Nephron progenitor cell (in vitro differentiated cells): ENCODE measurements around the gene PEX5L.

Source experiments
- DNase-seq: peaks from one replicate; pipeline ENCODE4 v3.0.0; 2021
- H3K27ac Mint-ChIP-seq: 2 replicates; pipeline ENCODE4 v1.8.0; 2021; ENCODE audit warnings: mild to moderate bottlenecking, moderate library complexity, mixed read lengths
- H3K27me3 Mint-ChIP-seq: 2 replicates; pipeline ENCODE4 v1.8.0; 2021; ENCODE audit warnings: mild to moderate bottlenecking, low read depth, mixed read lengths; ENCODE audit not compliant: poor library complexity
- H3K36me3 Mint-ChIP-seq: 2 replicates; pipeline ENCODE4 v1.8.0; 2021; ENCODE audit warnings: low read depth, mixed read lengths
- H3K4me1 Mint-ChIP-seq: 2 replicates; pipeline ENCODE4 v1.8.0; 2021; ENCODE audit warnings: mixed read lengths
- H3K4me3 Mint-ChIP-seq: 2 replicates; pipeline ENCODE4 v1.8.0; 2021; ENCODE audit warnings: mild to moderate bottlenecking, moderate library complexity, mixed read lengths
- H3K9me3 Mint-ChIP-seq: 2 replicates; pipeline ENCODE4 v1.8.0; 2021; ENCODE audit warnings: mild to moderate bottlenecking, moderate library complexity, mixed read lengths
- TF ChIP-seq, protein P1 (sequence below): fragments of 200-600 bp; sonication (generic); IDR thresholded peaks from 2 replicates; pipeline ENCODE4 v1.5.0; 2021; ENCODE audit warnings: antibody characterized with exemption

The PEX5L gene

DNA sequence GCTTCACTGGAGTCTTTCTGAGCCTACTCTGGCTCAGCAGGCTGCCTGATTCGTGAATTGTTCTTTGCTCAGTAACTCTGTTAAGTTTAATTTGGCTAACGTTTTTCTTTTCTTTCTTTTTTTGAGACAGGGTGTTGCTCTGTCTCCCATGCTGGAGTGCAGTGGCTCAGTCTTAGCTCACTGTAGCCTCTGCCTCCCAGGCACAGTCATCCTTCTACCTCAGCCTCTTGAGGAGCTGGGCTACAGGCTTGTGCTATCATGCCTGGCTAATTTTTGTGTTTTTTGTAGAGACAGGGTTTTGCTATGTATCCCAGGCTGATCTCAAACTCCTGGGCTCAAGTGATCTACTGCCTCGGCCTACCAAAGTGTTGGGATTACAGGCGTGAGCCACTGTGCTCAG is 165.0 kb downstream of the PEX5L start:
- peaks cover 5% of the 10 kb centered on the region for H3K9me3 Mint-ChIP-seq
- DNase-seq: no peak
- TF ChIP-seq, protein P1, sequence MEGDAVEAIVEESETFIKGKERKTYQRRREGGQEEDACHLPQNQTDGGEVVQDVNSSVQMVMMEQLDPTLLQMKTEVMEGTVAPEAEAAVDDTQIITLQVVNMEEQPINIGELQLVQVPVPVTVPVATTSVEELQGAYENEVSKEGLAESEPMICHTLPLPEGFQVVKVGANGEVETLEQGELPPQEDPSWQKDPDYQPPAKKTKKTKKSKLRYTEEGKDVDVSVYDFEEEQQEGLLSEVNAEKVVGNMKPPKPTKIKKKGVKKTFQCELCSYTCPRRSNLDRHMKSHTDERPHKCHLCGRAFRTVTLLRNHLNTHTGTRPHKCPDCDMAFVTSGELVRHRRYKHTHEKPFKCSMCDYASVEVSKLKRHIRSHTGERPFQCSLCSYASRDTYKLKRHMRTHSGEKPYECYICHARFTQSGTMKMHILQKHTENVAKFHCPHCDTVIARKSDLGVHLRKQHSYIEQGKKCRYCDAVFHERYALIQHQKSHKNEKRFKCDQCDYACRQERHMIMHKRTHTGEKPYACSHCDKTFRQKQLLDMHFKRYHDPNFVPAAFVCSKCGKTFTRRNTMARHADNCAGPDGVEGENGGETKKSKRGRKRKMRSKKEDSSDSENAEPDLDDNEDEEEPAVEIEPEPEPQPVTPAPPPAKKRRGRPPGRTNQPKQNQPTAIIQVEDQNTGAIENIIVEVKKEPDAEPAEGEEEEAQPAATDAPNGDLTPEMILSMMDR: no peak
- no peak overlapping the region for H3K4me3 Mint-ChIP-seq
- H3K27me3 Mint-ChIP-seq: peaks cover 6% of the 10 kb centered on the region
- peaks cover 5% of the 10 kb centered on the region for H3K4me1 Mint-ChIP-seq
- H3K36me3 Mint-ChIP-seq: no peaks in the 10 kb centered on the region
- peak overlapping the region; percentile 13 for H3K27ac Mint-ChIP-seq

DNA sequence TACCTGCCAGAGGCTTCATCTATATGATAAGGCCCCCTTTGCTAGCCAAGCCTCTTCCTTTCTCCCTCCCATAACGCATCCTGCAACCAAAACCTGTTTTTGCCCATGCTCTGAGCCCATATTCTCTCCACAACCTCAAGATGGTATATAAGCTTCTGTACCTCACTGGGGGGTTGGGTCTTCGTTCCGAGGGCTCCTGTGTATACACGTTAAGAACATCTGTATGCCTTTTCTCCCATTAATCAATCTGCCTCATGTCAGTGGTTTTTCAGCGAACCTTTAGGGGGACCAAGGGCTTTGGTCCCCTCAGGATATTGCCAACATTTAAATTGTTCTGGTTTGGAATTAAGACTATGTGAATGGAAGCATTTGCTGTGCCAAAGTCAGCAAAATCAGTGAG is 168.0 kb downstream of the PEX5L start:
- H3K4me3 Mint-ChIP-seq: no peak overlapping the region
- DNase-seq: no peak
- H3K36me3 Mint-ChIP-seq: no peaks in the 10 kb centered on the region
- H3K4me1 Mint-ChIP-seq: peaks cover 5% of the 10 kb centered on the region
- no peaks in the 10 kb centered on the region for H3K27me3 Mint-ChIP-seq
- no peak overlapping the region for H3K27ac Mint-ChIP-seq
- TF ChIP-seq, protein P1: no peak
- peaks cover 9% of the 10 kb centered on the region for H3K9me3 Mint-ChIP-seq

DNA sequence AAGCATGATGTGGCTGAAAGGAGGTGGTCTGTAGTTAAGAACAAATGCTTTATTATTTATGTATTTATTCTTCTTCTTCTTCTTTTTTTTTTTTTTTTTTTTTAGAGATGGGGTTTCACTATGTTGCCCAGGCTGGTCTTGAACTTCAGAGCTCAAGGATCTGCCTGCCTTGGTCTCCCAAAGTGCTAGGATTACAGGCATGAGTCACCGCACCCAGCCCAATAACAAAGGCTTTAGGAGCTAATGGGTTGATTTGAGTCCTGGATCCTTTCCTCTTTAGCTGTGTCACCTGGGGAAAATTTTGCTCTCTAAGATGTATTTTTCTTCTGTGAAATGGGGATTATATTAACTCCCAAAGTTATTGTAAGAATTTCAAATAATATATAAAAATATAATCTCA is 168.8 kb downstream of the PEX5L start:
- Mint-ChIP-seq H3K27ac (no peak overlapping the region), H3K9me3 (peaks cover 14% of the 10 kb centered on the region), H3K4me3 (no peak overlapping the region), H3K27me3 (no peaks in the 10 kb centered on the region), H3K4me1 (peaks cover 5% of the 10 kb centered on the region), H3K36me3 (no peaks in the 10 kb centered on the region)
- TF ChIP-seq, protein P1: no peak
- no peak for DNase-seq

- TF ChIP-seq, protein P1: no peak
- no peak for DNase-seq
- peaks cover 5% of the 10 kb centered on the region for H3K4me1 Mint-ChIP-seq
- H3K27ac Mint-ChIP-seq: no peak overlapping the region
- H3K27me3 Mint-ChIP-seq: no peaks in the 10 kb centered on the region
- no peak overlapping the region for H3K4me3 Mint-ChIP-seq
- H3K9me3 Mint-ChIP-seq: peaks cover 19% of the 10 kb centered on the region
- H3K36me3 Mint-ChIP-seq: no peaks in the 10 kb centered on the region
Measured at GRCh38 chr3:179865861-179866505, 170.8 kb downstream of the PEX5L start.

GRCh38 chr3:179861953-179862352 is 174.8 kb downstream of the PEX5L start:
- Mint-ChIP-seq H3K4me1 (no peaks in the 10 kb centered on the region), H3K9me3 (peaks cover 14% of the 10 kb centered on the region), H3K27ac (no peak overlapping the region), H3K27me3 (no peaks in the 10 kb centered on the region), H3K36me3 (no peaks in the 10 kb centered on the region), H3K4me3 (no peak overlapping the region)
- TF ChIP-seq, protein P1: no peak
- DNase-seq: no peak

GRCh38 chr3:179861292-179861691 is 175.4 kb downstream of the PEX5L start:
- Mint-ChIP-seq H3K4me1 (no peaks in the 10 kb centered on the region), H3K27ac (no peak overlapping the region), H3K27me3 (no peaks in the 10 kb centered on the region), H3K4me3 (no peak overlapping the region), H3K9me3 (peaks cover 14% of the 10 kb centered on the region), H3K36me3 (no peaks in the 10 kb centered on the region)
- TF ChIP-seq, protein P1: no peak
- DNase-seq: no peak
